ENCODE measurements around the gene GALK1.

DNA sequence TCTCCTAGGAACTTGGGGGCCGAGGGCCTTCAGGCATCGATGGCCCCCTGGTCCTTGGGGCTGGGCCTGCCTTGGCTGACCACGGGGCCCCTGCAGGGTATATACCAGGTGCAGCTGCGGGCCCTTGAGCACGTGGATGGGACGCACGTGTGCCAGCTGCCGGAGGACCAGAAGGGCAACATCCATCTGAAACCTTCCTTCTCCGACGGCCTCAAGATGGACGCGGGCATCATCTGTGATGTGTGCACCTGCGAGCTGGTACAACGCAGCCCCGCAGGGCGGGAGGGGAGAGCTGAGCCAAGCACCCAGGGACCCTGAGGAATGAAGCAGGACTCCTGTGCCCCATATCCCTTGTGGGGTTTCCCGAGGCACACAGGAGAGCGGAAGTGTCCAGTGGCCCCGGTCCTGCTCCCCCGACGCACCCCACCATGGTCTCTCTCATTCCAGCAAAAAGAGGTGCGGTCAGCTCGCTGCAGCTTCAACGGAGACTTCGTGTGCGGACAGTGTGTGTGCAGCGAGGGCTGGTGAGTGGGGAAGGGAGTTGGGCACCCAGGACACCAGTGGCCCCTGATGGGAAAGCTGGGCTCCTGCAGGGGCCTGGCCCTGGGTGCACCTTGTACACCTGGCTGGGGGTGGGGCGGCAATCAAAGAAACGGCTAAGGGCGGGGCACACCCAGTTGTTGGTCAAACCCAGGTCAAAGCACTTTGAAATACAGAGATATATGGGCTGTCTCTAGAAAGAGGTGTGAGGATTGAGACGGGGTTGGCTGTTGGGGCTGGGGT is 33.1 kb downstream of the GALK1 start:
- TF ChIP-seq, protein P1, sequence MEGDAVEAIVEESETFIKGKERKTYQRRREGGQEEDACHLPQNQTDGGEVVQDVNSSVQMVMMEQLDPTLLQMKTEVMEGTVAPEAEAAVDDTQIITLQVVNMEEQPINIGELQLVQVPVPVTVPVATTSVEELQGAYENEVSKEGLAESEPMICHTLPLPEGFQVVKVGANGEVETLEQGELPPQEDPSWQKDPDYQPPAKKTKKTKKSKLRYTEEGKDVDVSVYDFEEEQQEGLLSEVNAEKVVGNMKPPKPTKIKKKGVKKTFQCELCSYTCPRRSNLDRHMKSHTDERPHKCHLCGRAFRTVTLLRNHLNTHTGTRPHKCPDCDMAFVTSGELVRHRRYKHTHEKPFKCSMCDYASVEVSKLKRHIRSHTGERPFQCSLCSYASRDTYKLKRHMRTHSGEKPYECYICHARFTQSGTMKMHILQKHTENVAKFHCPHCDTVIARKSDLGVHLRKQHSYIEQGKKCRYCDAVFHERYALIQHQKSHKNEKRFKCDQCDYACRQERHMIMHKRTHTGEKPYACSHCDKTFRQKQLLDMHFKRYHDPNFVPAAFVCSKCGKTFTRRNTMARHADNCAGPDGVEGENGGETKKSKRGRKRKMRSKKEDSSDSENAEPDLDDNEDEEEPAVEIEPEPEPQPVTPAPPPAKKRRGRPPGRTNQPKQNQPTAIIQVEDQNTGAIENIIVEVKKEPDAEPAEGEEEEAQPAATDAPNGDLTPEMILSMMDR (IDR thresholded peaks at IDR 0.05), result no peak
- no peak for TF ChIP-seq POLR2A (IDR thresholded peaks at IDR 0.05)
